Fibroblast of lung (primary cell): ENCODE data around the gene BLVRB. TPM values are rescaled to one million over a fixed set of nuclear protein-coding genes. Genes with fewer than 3 reads are reported as not detected.

Experiments
- DNase-seq, 2 donors: peaks; one replicate each; pipeline versions ENCODE4 v3.0.0 to v3.0.0-alpha.2; 2010; ENCODE audit warnings: low read depth in 2 of 2
- H2AFZ ChIP-seq: 2 replicates; pipeline ENCODE4 v1.5.1; 2012; ENCODE audit warnings: low read length, control low read depth, inconsistent platforms
- H3K27ac ChIP-seq: 2 replicates; pipeline ENCODE4 v1.5.1; 2011; ENCODE audit warnings: low read length, control low read depth; ENCODE audit not compliant: insufficient read depth
- H3K27me3 ChIP-seq: 2 replicates; pipeline ENCODE4 v1.5.1; 2011; ENCODE audit warnings: mild to moderate bottlenecking, low read length; ENCODE audit not compliant: control insufficient read depth, insufficient read depth
- H3K36me3 ChIP-seq: 2 replicates; pipeline ENCODE4 v1.5.1; 2011; ENCODE audit warnings: low read length; ENCODE audit not compliant: control insufficient read depth, insufficient read depth
- H3K4me1 ChIP-seq: 2 replicates; pipeline ENCODE4 v1.5.1; 2011; ENCODE audit warnings: low read length; ENCODE audit not compliant: control insufficient read depth, insufficient read depth; ENCODE audit errors: extremely low read depth
- H3K4me2 ChIP-seq: 2 replicates; pipeline ENCODE4 v1.5.1; 2011; ENCODE audit warnings: low read length, control low read depth; ENCODE audit not compliant: insufficient read depth; ENCODE audit errors: extremely low read depth
- H3K4me3 ChIP-seq, 4 experiments: fragments of 200-600 bp in 1 of 4; sonication (generic) in 1 of 4; replicated peaks in 1 of 4; 2 replicates each; pipeline ENCODE4 v1.5.1; 2011 to 2016; ENCODE audit warnings: low read length in 4 of 4, low read depth in 3 of 4, mild to moderate bottlenecking in 3 of 4, control low read depth in 2 of 4, inconsistent platforms in 1 of 4, mixed read lengths in 1 of 4; ENCODE audit not compliant: insufficient read depth in 1 of 4; ENCODE audit errors: control extremely low read depth in 1 of 4
- H3K79me2 ChIP-seq: 2 replicates; pipeline ENCODE4 v1.5.1; 2012; ENCODE audit warnings: mild to moderate bottlenecking, low read length, inconsistent platforms; ENCODE audit not compliant: control insufficient read depth, insufficient read depth
- H3K9ac ChIP-seq: 2 replicates; pipeline ENCODE4 v1.5.1; 2011; ENCODE audit warnings: mild to moderate bottlenecking, low read length, control low read depth; ENCODE audit not compliant: insufficient read depth
- H3K9me3 ChIP-seq: 2 replicates; pipeline ENCODE4 v1.5.1; 2012; ENCODE audit warnings: low read depth, low read length; ENCODE audit not compliant: control insufficient read depth, insufficient read depth
- H4K20me1 ChIP-seq: 2 replicates; pipeline ENCODE4 v1.5.1; 2011; ENCODE audit warnings: low read length; ENCODE audit not compliant: control insufficient read depth, insufficient read depth; ENCODE audit errors: extremely low read depth
- CTCF ChIP-seq, 2 donors: IDR thresholded peaks in 1 of 2; conservative IDR thresholded peaks in 1 of 2; 1 replicate in 1 of 2; 2 replicates in 1 of 2; pipeline ENCODE4 v1.5.1; 2011 to 2012; ENCODE audit warnings: low read length in 2 of 2, control low read depth in 1 of 2, inconsistent platforms in 1 of 2, low read depth in 1 of 2, mild to moderate bottlenecking in 1 of 2
- EZH2 ChIP-seq: IDR thresholded peaks from 2 replicates; pipeline ENCODE4 v1.5.1; 2012; ENCODE audit warnings: low read length, control low read depth, mild to moderate bottlenecking; ENCODE audit errors: missing control alignments
- polyA plus RNA-seq, 2 donors: library from polyadenylated mRNA; depleted of rRNA in 1 of 2; stranded (reverse) in 1 of 2; unstranded in 1 of 2; fragments of >200 nt; gene quantifications; 2 replicates each; pipeline ENCODE4 v1.2.1, GENCODE V29; 2011 to 2012; ENCODE audit warnings: missing spikeins in 1 of 2
- total RNA-seq: library from RNA; depleted of rRNA; stranded (reverse); fragments of >200 nt; gene quantifications from 2 replicates; pipeline ENCODE4 v1.2.1, GENCODE V29; 2014

The BLVRB gene
- total and polyA plus RNA-seq, 2 donors (not counting 1 experiment from before 2014, with no cell fraction given), result 40.0 to 105 TPM

- Histone ChIP-seq H2AFZ (no peak overlapping the region), H3K36me3 (no peaks in the 10 kb centered on the region), H3K4me2 (no peak overlapping the region), H3K9ac (no peak overlapping the region), H3K4me1 (no peaks in the 10 kb centered on the region), H3K9me3 (no peaks in the 10 kb centered on the region), H3K27me3 (no peaks in the 10 kb centered on the region), H3K4me3 (no peak overlapping the region), H3K27ac (no peak overlapping the region), H3K79me2 (no peaks in the 10 kb centered on the region), H4K20me1 (no peaks in the 10 kb centered on the region)
- no peak for TF ChIP-seq CTCF (conservative IDR thresholded peaks at IDR 0.05 in 1 of 2, IDR thresholded peaks at IDR 0.05 in 1 of 2; ENCODE audit: low read depth in 1 of 2, low read length in 2 of 2)
- no peak for TF ChIP-seq EZH2
- DNase-seq, result no peak
These were observed 7.0 kb upstream of the BLVRB start for GRCh38 chr19:40472516-40472915.

- H3K4me3 ChIP-seq, result no peak overlapping the region
- H3K36me3 ChIP-seq, result no peaks in the 10 kb centered on the region
- no peak for DNase-seq
- no peak overlapping the region for H3K27ac ChIP-seq
- H3K4me1 ChIP-seq, result peaks cover 6% of the 10 kb centered on the region
- H3K4me2 ChIP-seq, result no peak overlapping the region
- no peaks in the 10 kb centered on the region for H3K9me3 ChIP-seq
- no peaks in the 10 kb centered on the region for H4K20me1 ChIP-seq
- H3K79me2 ChIP-seq, result no peaks in the 10 kb centered on the region
- H3K9ac ChIP-seq, result no peak overlapping the region
- TF ChIP-seq CTCF (conservative IDR thresholded peaks at IDR 0.05 in 1 of 2, IDR thresholded peaks at IDR 0.05 in 1 of 2; ENCODE audit: low read depth in 1 of 2, low read length in 2 of 2), result no peak
- no peak for TF ChIP-seq EZH2
- H2AFZ ChIP-seq, result no peak overlapping the region
- H3K27me3 ChIP-seq, result no peaks in the 10 kb centered on the region
These were observed 5.6 kb upstream of the BLVRB start for GRCh38 chr19:40471111-40471510.

- no peaks in the 10 kb centered on the region for H3K9me3 ChIP-seq
- H3K27ac ChIP-seq, result no peak overlapping the region
- no peak overlapping the region for H2AFZ ChIP-seq
- H3K9ac ChIP-seq, result no peak overlapping the region
- H3K4me3 ChIP-seq, result no peak overlapping the region
- H3K4me2 ChIP-seq, result no peak overlapping the region
- H3K36me3 ChIP-seq, result no peaks in the 10 kb centered on the region
- H3K4me1 ChIP-seq, result peaks cover 12% of the 10 kb centered on the region
- H3K79me2 ChIP-seq, result no peaks in the 10 kb centered on the region
- H3K27me3 ChIP-seq, result no peaks in the 10 kb centered on the region
- no peaks in the 10 kb centered on the region for H4K20me1 ChIP-seq
- TF ChIP-seq EZH2, result no peak
- TF ChIP-seq CTCF (conservative IDR thresholded peaks at IDR 0.05 in 1 of 2, IDR thresholded peaks at IDR 0.05 in 1 of 2; ENCODE audit: low read depth in 1 of 2, low read length in 2 of 2), result no peak
- no peak for DNase-seq
These were observed 3.5 kb upstream of the BLVRB start for GRCh38 chr19:40469011-40469410.
